Activated T-helper 2 cell treated with anti-CD3 and anti-CD28 coated beads, Interferon-gamma antibody, Interleukin-2, Interleukin-4, amounts not matched to agents 10 μg/mL and 5 μg/mL and 100 μg/mL, durations not matched to agents 14 hours and 24 hours and 36 hours (primary cell): Measurements from ENCODE around the gene NEU3. TPM values are rescaled to one million over a fixed set of nuclear protein-coding genes. Genes with fewer than 3 reads are reported as not detected.
A peak's percentile ranks its signal among the peaks of the same experiment; 100 is the strongest.

Experiments
- DNase-seq: peaks from one replicate; pipeline ENCODE4 v3.0.0; 2021; ENCODE audit warnings: low spot score
- H3K27ac Mint-ChIP-seq: one replicate; pipeline ENCODE4 v1.8.0; 2021; ENCODE audit warnings: mixed read lengths
- H3K27me3 Mint-ChIP-seq: one replicate; pipeline ENCODE4 v1.8.0; 2021; ENCODE audit warnings: low read depth, mixed read lengths
- H3K36me3 Mint-ChIP-seq: one replicate; pipeline ENCODE4 v1.8.0; 2021; ENCODE audit warnings: low read depth, mixed read lengths
- H3K4me1 Mint-ChIP-seq: one replicate; pipeline ENCODE4 v1.8.0; 2021; ENCODE audit warnings: low read depth, mixed read lengths
- H3K4me3 Mint-ChIP-seq: one replicate; pipeline ENCODE4 v1.8.0; 2021; ENCODE audit warnings: low read depth, mild to moderate bottlenecking, moderate library complexity, mixed read lengths
- H3K9me3 Mint-ChIP-seq: one replicate; pipeline ENCODE4 v1.8.0; 2021; ENCODE audit warnings: mixed read lengths
- intact Hi-C: fragments of 100-400 bp; cut with micrococcal nuclease; formaldehyde crosslinking; loops from one replicate; pipeline ENCODE4 v1.15.1; 2023
- total RNA-seq: library from RNA; stranded (reverse); gene quantifications from 2 replicates; pipeline ENCODE4 v1.2.3, GENCODE V29; 2022

The NEU3 gene
- total RNA-seq, 1 donor from 2014 or later: 16.5 TPM

DNA sequence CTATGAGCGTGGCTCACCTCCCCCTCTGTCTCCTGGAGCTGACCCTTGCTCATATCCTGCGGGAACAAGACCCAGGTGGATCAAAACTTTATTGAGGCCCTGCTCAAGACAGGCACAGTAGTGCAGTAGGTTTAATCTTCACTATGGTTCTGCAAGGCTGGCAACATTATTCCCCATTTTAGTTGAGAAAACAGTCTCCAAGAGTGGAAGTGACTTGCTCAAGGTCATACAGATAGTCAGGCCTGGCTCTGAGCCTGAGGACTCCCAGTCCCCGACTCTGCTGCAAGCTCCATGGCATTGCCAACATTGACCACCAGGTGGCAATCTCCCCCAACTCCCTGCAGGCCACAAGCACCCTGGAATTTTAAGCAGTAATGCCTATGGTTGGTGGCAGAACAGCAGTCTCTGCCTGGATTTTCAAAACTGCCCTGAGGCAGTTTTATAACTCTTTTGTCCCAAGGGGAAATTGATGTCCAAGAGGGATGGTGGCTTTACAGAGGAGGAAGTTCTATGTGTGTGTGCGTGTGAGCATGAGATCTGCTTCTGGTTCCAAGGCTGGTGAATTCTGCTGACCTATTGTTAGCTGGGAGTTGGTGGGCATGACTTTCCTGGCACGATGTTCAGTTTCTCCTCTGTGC, 34.1 kb downstream of the NEU3 start:
- H3K4me3 Mint-ChIP-seq: no peak overlapping the region
- DNase-seq: peak; percentile 60
- H3K36me3 Mint-ChIP-seq: peaks cover 9% of the 10 kb centered on the region
- H3K27me3 Mint-ChIP-seq: no peaks in the 10 kb centered on the region
- no peaks in the 10 kb centered on the region for H3K9me3 Mint-ChIP-seq
- no peak overlapping the region for H3K27ac Mint-ChIP-seq
- intact Hi-C loops: loop anchor here (1.0 to 5.0 kb wide), 3 partner anchors 120 to 225 kb away; no protein-coding TSS in a partner anchor
- peaks cover 1% of the 10 kb centered on the region for H3K4me1 Mint-ChIP-seq

DNA sequence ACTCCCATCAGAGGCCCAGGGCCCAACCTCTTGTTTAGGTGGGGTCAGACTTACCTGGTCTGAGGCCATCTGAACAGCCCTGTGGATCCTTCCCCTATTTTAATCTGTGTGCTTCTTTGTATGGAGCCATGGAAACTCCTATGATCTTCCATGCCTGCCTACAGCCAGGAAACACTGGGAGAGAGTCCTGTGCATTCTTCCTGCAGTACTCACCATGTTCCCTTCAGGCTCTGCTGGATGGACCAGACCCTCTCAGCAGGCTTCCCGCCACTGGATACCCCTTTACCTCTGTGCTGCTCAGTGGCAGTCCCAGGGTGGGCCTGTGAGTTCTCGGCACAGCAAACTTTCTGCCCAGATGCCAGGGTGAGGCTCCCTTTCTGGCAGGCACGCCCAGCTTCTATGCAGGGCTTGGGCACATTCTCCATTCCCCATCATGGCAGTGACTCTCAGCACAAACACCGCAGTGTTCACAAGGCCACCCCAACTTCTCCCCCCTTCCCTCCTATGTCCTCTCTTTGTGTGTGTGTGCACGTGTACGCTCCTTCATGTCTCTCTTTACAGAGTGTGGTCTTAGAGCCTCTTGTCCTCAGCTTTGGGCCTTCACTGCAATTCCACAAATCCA, 34.8 kb downstream of the NEU3 start:
- H3K4me1 Mint-ChIP-seq: peaks cover 1% of the 10 kb centered on the region
- H3K27ac Mint-ChIP-seq: no peak overlapping the region
- intact Hi-C loops: loop anchor here (1.0 to 5.0 kb wide), 3 partner anchors 119 to 225 kb away; no protein-coding TSS in a partner anchor
- H3K36me3 Mint-ChIP-seq: peaks cover 4% of the 10 kb centered on the region
- H3K27me3 Mint-ChIP-seq: no peaks in the 10 kb centered on the region
- no peaks in the 10 kb centered on the region for H3K9me3 Mint-ChIP-seq
- no peak overlapping the region for H3K4me3 Mint-ChIP-seq
- no peak for DNase-seq

DNA sequence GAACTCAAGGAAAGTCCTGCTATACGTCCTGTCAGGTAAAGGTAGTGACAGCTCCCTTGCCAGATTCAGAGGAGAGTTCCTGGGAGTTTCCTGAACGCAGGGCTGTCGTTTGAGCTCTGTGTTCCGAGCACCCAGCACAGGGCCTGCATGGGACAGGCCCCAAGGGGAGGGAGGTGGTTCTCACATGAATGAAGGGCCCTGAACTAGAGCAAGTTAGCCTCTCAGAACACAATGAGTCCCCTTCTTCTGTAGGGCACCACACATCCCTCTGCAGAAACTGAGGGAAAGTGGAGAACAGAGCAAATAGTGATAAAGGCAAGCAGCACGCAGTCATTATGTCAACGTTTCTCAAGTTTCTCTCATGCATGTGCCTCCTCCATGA, 35.3 kb downstream of the NEU3 start:
- Mint-ChIP-seq H3K36me3 (no peaks in the 10 kb centered on the region), H3K4me1 (peaks cover 1% of the 10 kb centered on the region), H3K27me3 (no peaks in the 10 kb centered on the region), H3K27ac (no peak overlapping the region), H3K4me3 (no peak overlapping the region), H3K9me3 (no peaks in the 10 kb centered on the region)
- intact Hi-C loops: loop anchor here (5.0 kb wide), 1 partner anchor 183 kb away; no protein-coding TSS in a partner anchor
- no peak for DNase-seq

DNA sequence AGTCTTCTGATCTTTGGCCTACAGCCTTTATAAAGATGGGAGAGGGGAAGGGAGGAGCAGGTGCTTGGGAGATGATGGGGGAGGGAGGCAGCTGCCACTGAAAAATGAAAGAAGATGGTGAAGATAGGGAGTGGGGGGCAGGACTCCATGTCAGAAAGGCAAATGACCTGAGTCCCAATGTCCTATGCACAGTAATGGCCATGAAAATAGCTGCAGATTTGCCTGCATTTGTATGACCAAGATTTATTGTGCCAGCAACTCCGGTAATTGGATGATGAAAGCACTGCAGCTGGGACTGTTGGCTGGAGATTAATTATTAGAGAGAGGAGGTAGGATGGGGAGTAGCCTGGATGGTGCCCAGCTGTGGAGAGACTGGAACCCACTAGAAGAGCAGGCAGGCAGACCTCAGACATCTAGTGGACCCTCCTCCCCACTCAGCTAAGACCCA, 36.1 kb downstream of the NEU3 start:
- Mint-ChIP-seq H3K27me3 (no peaks in the 10 kb centered on the region), H3K4me1 (peaks cover 1% of the 10 kb centered on the region), H3K9me3 (no peaks in the 10 kb centered on the region), H3K27ac (no peak overlapping the region), H3K4me3 (no peak overlapping the region), H3K36me3 (no peaks in the 10 kb centered on the region)
- DNase-seq: no peak
- intact Hi-C loops: loop anchor here (5.0 kb wide), 1 partner anchor 183 kb away; no protein-coding TSS in a partner anchor

DNA sequence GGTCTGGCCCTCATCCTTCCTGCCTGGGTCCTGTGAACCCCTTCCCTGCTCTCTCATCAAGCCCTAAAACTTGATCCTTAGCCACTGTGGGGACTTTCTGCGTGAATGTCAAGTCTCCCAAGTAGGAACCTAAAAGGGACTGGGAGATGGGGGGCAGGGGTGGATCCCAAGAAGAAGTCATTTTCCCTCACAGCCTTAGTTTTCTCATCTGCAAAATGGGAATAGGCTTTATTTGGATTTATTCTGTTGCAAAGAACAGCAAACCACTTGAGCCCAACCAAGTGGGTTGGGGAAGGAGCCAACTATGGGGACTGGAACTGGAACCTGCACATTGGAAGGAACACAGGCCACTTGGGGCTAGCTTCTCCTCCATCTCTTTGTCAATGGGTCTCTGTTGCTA, 36.8 kb downstream of the NEU3 start:
- no peak for DNase-seq
- Mint-ChIP-seq H3K9me3 (no peaks in the 10 kb centered on the region), H3K36me3 (no peaks in the 10 kb centered on the region), H3K4me3 (no peak overlapping the region), H3K4me1 (peaks cover 1% of the 10 kb centered on the region), H3K27me3 (no peaks in the 10 kb centered on the region), H3K27ac (no peak overlapping the region)
- intact Hi-C loops: no loop called here

DNA sequence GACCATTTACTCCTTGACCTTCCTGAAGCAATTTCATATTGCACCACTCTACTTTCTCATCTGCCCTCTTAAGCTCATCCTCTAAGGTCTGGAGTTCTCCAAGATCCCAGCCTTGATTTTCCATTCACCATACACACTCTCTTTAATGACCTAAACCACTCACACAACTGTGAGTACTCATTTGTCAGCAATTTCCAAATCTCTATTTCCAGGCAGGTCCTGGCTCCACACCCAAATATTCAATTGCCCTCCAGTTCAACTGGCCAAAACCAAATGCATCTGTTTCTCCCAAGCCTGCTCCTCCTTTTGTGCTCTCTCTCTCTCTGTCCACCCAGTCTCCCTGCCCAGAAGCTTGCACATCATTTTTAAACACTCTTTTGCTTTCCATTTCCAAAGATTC, 39.6 kb downstream of the NEU3 start:
- Mint-ChIP-seq H3K4me3 (no peak overlapping the region), H3K27ac (no peak overlapping the region)
- intact Hi-C loops: no loop called here

DNA sequence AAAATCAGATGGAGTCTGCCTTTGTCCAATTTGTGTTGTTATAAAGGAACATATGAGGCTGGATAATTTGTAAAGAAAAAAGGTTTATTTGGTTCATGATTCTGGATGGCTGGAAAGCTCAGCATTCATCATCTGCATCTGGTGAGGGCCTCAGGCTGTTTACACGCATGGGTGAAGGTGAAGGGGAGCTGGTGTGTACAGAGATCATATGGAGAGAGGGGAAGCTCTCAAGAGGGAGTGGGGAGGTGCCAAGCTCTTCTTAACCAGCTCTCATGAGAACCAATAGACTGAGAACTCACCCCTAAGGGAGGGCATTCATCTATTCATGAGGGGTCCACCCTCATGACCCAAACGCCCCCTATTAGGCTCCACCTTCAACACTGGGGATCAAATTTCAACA, 40.0 kb downstream of the NEU3 start:
- Mint-ChIP-seq H3K27me3 (no peaks in the 10 kb centered on the region), H3K4me1 (peaks cover 1% of the 10 kb centered on the region), H3K27ac (no peak overlapping the region), H3K4me3 (no peak overlapping the region), H3K9me3 (no peaks in the 10 kb centered on the region), H3K36me3 (no peaks in the 10 kb centered on the region)
- intact Hi-C loops: no loop called here
- DNase-seq: no peak

More for the DNA sequence above, 39.6 kb downstream of the NEU3 start:
- H3K27me3 Mint-ChIP-seq: no peaks in the 10 kb centered on the region
- H3K36me3 Mint-ChIP-seq: no peaks in the 10 kb centered on the region
- H3K4me1 Mint-ChIP-seq: peaks cover 1% of the 10 kb centered on the region
- no peak for DNase-seq
- no peaks in the 10 kb centered on the region for H3K9me3 Mint-ChIP-seq

DNA sequence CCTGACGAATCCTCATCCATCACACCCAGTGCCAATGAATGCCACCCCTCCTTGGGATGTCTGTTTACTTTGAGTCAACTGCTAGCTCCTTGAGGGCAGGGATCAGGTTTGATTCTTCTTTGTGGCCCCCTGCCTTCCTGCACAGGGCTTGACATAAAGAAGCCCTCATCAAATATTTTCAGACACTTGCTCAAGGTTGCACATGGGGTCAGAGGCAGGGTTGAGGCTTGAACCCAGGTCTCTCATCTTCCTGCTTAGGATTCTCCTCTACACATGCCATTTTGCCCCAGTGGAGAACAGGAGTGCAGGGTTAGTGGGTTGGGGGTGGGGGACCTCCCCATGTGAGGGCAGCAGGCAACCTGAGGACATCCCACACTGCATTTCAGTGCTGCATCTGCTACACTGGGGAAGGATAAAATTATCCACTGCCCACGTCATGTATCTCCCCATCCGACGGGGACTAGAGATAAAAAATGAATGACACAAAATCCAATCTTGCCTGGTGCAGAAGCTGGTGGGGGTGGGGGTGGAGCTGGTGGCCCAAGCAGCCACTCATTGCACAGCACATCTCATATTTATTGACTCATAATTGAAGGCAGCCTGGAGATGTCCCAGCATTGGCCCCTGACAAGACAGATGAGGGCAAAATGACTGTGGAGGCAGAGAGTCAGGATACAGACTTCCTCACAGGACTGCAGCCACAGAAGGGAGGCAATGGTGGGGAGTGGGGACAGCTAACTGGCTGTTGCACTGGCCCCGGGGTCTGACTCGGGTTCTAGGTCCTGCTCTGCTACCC, 41.3 kb downstream of the NEU3 start:
- DNase-seq: no peak
- Mint-ChIP-seq H3K27ac (no peak overlapping the region), H3K9me3 (no peaks in the 10 kb centered on the region), H3K4me1 (no peaks in the 10 kb centered on the region), H3K4me3 (no peak overlapping the region), H3K36me3 (no peaks in the 10 kb centered on the region), H3K27me3 (no peaks in the 10 kb centered on the region)
- intact Hi-C loops: no loop called here

DNA sequence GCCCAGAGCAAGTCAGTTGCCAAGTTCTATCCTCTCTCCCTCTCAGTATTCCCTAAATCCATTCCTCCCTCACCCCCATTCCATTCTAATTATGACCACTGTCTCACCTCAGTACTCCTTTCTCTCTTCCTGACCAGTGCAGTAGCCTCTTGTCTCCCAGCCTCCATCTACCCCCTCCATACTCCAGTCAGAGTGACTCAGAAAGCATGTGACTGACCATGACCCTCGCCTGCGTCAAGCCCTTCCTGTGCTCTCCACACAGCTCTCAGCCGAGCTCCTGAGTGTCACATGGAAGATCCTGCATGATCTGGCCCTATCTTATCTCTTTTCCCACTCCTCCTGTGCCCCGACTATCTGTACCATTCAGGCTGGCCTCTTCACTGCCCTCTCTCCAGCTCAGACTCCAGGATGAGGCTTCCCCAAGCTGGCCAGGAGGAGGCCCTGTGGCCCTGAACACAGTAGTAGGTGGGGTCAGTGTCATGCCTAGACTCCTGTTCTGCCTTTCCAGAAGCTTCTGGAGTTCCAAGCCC, 42.6 kb downstream of the NEU3 start:
- no peak overlapping the region for H3K4me3 Mint-ChIP-seq
- H3K27ac Mint-ChIP-seq: no peak overlapping the region
- intact Hi-C loops: no loop called here

DNA sequence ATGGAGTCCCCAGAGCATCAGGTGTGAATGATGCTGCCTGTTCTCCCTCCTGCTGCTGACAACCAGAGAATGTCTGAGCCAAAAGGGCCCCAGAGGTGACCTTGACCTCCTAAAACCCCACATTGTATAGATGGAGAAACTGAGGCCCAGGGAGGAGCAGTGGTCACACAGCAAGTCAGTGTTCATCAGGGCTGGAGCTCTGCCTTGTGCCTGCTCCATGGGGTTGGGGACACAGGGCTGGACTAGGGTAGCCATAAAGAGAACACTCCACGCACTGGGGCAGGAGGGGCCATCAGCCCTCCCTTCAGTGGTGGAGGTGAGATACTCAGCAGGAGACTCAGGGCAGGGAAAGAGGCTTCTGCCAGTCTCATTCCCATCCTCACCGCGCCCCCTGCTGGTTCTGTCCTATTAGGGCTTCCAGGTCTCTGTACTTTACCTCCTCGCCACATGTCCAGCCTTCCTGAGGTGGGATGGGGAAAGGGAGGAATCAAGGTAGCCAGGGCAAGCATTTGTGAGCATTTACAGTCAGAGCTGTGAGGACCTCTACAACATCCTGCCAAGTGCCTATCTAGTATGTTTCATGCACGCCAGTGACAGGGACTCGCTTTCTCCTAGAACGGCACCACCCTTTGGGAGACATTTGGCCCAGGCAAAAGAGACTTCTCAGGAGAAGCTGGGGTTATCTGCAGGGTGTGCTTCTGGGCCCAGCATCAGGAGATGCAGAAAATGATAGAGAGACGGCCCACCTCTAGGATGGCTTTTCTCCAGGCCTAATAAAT, 43.2 kb downstream of the NEU3 start:
- Mint-ChIP-seq H3K27ac (no peak overlapping the region), H3K9me3 (no peaks in the 10 kb centered on the region), H3K4me3 (no peak overlapping the region), H3K4me1 (no peaks in the 10 kb centered on the region), H3K27me3 (no peaks in the 10 kb centered on the region), H3K36me3 (no peaks in the 10 kb centered on the region)
- DNase-seq: peak; percentile 36
- intact Hi-C loops: loop anchor here (1.0 kb wide), 1 partner anchor 103 kb away; no protein-coding TSS in a partner anchor

More for the DNA sequence above, 42.6 kb downstream of the NEU3 start:
- H3K9me3 Mint-ChIP-seq: no peaks in the 10 kb centered on the region
- no peaks in the 10 kb centered on the region for H3K36me3 Mint-ChIP-seq
- no peak for DNase-seq
- no peaks in the 10 kb centered on the region for H3K4me1 Mint-ChIP-seq
- H3K27me3 Mint-ChIP-seq: no peaks in the 10 kb centered on the region

DNA sequence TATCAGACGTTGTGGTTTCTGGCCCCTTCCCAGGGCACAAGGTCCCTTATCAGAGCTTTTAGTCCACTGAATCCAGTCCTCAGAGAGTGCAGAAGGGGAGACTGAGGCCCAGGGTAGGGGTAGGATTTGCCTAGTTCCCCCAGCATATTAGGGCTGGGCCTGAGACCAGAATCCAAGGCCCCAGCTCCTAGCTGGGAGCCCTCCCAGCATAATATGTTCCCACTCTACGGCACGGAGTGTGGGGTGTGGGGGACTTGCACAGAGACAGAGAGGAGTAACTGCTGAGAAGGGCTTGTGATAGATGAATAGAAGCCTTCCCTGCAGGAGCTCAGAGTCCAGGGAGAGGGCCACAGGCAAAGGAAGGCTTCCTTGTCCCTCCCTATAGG, 43.8 kb downstream of the NEU3 start:
- DNase-seq: no peak
- Mint-ChIP-seq H3K9me3 (no peaks in the 10 kb centered on the region), H3K27ac (no peak overlapping the region), H3K4me3 (no peak overlapping the region), H3K4me1 (no peaks in the 10 kb centered on the region), H3K27me3 (no peaks in the 10 kb centered on the region), H3K36me3 (no peaks in the 10 kb centered on the region)
- intact Hi-C loops: loop anchor here (1.0 kb wide), 1 partner anchor 103 kb away; no protein-coding TSS in a partner anchor

DNA sequence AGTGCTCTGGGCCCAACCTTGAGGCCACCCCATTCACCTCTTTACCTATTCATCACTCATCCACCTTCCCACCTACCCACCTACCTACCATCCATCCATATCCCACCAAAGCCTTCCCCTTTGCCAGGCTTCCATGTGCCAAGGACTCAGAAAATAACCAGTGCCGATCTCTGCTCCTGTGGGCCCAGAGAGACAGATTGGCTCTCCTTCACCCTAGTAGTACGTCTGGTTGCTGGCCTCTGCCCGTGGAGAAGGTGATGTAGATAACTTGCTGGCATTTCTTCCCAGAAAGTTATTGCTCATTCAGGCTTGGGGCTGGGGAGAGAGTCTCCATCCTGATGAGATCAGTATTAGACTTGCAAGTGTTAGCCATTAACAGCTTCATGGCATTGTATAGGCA, 45.2 kb downstream of the NEU3 start:
- H3K9me3 Mint-ChIP-seq: no peaks in the 10 kb centered on the region
- DNase-seq: no peak
- H3K4me1 Mint-ChIP-seq: no peaks in the 10 kb centered on the region
- no peaks in the 10 kb centered on the region for H3K27me3 Mint-ChIP-seq
- no peak overlapping the region for H3K27ac Mint-ChIP-seq
- no peaks in the 10 kb centered on the region for H3K36me3 Mint-ChIP-seq
- intact Hi-C loops: no loop called here
- H3K4me3 Mint-ChIP-seq: no peak overlapping the region
